ENCODE measurements around the gene EXD1.

- no peak for TF ChIP-seq SNAI2 (CRISPR knock-in tag; IDR thresholded peaks at IDR 0.05)
- TF ChIP-seq CSDC2 (CRISPR knock-in tag; IDR thresholded peaks at IDR 0.05), result no peak
- no peak for TF ChIP-seq ISL1 (CRISPR knock-in tag; IDR thresholded peaks at IDR 0.05)
- no peak for TF ChIP-seq ZFP3 (CRISPR knock-in tag; IDR thresholded peaks at IDR 0.05)
- no peak for TF ChIP-seq PPARA (CRISPR knock-in tag; IDR thresholded peaks at IDR 0.05; ENCODE audit: borderline replicate concordance)
- no peak for TF ChIP-seq ZFP30 (CRISPR knock-in tag; IDR thresholded peaks at IDR 0.05)
- no peak for TF ChIP-seq BACH2 (CRISPR knock-in tag; IDR thresholded peaks at IDR 0.05; ENCODE audit: borderline replicate concordance)
Observed at GRCh38 chr15:41139619-41140018, 90.9 kb downstream of the EXD1 start.
